Stomach (tissue), 4 donors: ENCODE data around the gene VIT.

Source experiments
- EP300 ChIP-seq: sonication (generic); formaldehyde crosslinking; IDR thresholded peaks from one replicate; pipeline ENCODE4 v1.6.1; 2017; ENCODE audit warnings: antibody characterized with exemption
- POLR2A ChIP-seq, 4 donors: fragments of 450-650 bp; IDR thresholded peaks; one replicate each; pipeline ENCODE4 v1.6.1; 2016; ENCODE audit warnings: antibody characterized with exemption in 4 of 4, control low read depth in 2 of 4, mild to moderate bottlenecking in 1 of 4, moderate library complexity in 1 of 4
- POLR2AphosphoS5 ChIP-seq, 3 donors: sonication (generic); formaldehyde crosslinking; IDR thresholded peaks; one replicate each; pipeline ENCODE4 v1.6.1; 2016; ENCODE audit warnings: antibody characterized with exemption in 3 of 3
- TF ChIP-seq, protein P1 (sequence below), 7 experiments: fragments of 450-650 bp in 4 of 7; fragments of 200-600 bp in 3 of 7; sonication (generic) in 3 of 7; IDR thresholded peaks; one replicate each; pipeline ENCODE4 v1.5.1; 2016 to 2019; ENCODE audit warnings: antibody characterized with exemption in 7 of 7, control low read depth in 2 of 7, mild to moderate bottlenecking in 1 of 7

DNA sequence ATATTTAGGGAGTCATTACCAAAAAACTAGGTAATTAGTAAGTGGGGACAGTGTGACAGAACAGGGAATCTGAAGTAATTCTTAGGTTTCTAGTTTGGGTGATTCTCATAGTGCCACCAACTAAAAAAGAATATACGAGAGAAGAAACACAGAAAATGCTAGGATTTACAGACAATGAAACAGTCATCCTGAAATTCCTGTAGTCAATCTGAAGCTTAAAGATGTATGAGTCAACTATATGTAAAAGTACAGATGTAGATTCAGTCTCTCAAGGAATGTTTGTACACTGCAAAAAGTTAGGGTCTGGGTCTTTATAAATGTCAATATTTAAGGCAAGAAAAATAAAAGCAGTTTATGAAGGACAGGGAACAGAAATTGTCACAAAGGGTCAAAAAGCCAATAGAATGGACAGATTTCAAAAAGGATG lies 162.9 kb downstream of the VIT start:
- no peak for TF ChIP-seq POLR2A (IDR thresholded peaks at IDR 0.05)
- no peak for TF ChIP-seq EP300
- TF ChIP-seq, protein P1, sequence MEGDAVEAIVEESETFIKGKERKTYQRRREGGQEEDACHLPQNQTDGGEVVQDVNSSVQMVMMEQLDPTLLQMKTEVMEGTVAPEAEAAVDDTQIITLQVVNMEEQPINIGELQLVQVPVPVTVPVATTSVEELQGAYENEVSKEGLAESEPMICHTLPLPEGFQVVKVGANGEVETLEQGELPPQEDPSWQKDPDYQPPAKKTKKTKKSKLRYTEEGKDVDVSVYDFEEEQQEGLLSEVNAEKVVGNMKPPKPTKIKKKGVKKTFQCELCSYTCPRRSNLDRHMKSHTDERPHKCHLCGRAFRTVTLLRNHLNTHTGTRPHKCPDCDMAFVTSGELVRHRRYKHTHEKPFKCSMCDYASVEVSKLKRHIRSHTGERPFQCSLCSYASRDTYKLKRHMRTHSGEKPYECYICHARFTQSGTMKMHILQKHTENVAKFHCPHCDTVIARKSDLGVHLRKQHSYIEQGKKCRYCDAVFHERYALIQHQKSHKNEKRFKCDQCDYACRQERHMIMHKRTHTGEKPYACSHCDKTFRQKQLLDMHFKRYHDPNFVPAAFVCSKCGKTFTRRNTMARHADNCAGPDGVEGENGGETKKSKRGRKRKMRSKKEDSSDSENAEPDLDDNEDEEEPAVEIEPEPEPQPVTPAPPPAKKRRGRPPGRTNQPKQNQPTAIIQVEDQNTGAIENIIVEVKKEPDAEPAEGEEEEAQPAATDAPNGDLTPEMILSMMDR (IDR thresholded peaks at IDR 0.05): no peak
- TF ChIP-seq POLR2AphosphoS5 (IDR thresholded peaks at IDR 0.05): no peak
